Measurements from ENCODE around the gene AGAP1. TPM values are rescaled to one million over a fixed set of nuclear protein-coding genes. Genes with fewer than 3 reads are reported as not detected.

Gene AGAP1
- total RNA-seq, 1 experiment from 2014 or later = 25.8 TPM

DNA sequence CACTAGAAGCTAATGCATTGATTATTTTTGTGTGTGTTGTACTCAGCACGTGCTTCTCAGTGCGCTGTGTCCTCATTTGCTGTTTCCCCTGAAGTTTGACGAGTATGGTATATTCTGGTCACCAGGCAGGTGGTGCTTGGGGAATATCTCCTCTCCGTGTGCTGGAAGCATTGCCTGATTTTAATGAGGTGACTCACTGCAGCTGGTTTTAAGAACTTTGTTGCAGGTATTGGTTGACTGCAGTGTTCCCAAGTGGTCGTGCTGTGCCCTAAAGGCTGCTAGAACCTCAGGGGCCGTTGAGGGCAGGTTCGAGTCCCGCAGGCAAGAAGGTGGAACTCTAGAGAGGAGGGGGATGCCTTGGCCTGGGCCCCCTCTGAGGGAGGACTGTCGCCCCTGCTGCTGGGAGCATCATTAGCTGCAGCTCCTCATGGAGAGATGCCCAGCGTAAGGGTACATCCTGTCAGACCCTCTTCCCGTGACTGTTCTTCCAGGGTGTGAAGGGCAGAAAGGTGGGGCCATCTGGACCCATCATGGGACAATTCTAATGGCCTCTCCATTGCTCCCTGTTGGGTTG is 82.6 kb downstream of the AGAP1 start:
- Histone ChIP-seq H3K23me2 (ENCODE audit: insufficient read length, low read depth, low read length, poor library complexity, severe bottlenecking) (no peaks in the 10 kb centered on the region), H2AFZ (ENCODE audit: low read length) (no peak overlapping the region), H2BK5ac (ENCODE audit: insufficient read length, low read length) (no peak overlapping the region), H3K27ac (ENCODE audit: insufficient read length, low read depth, low read length) (no peak overlapping the region), H3K9me3 (ENCODE audit: control insufficient read depth, low read depth, low read length) (no peaks in the 10 kb centered on the region), H4K20me1 (ENCODE audit: control insufficient read depth, insufficient read depth, insufficient read length) (no peaks in the 10 kb centered on the region), H4K5ac (ENCODE audit: insufficient read length, low read depth, low read length) (no peak overlapping the region), H3T11ph (ENCODE audit: low read length) (no peak overlapping the region), H4K8ac (replicated peaks; ENCODE audit: insufficient read length, low read depth, low read length) (no peak overlapping the region), H2AK5ac (ENCODE audit: insufficient read length, low read length) (no peak overlapping the region), H2BK15ac (ENCODE audit: low read depth, low read length) (no peak overlapping the region), H2BK120ac (ENCODE audit: low read depth, low read length, poor library complexity, severe bottlenecking) (no peak overlapping the region), H3K79me2 (ENCODE audit: insufficient read depth, low read length) (peaks cover 12% of the 10 kb centered on the region; the same call in 1 of the 2 replicates), H3K56ac (ENCODE audit: insufficient read length, low read depth, low read length) (no peak overlapping the region), H2BK20ac (ENCODE audit: low read depth, low read length, poor library complexity, severe bottlenecking) (no peak overlapping the region), H3K23ac (ENCODE audit: insufficient read length, low read depth, low read length) (no peak overlapping the region), H3K4ac (ENCODE audit: low read depth, low read length) (no peak overlapping the region), H3K18ac (ENCODE audit: insufficient read length, low read depth, low read length) (no peak overlapping the region), H4K91ac (ENCODE audit: insufficient read length, low read depth, low read length) (peak overlapping the region; percentile 14), H3K27me3 (ENCODE audit: insufficient read depth, low read length) (no peaks in the 10 kb centered on the region), H3K4me2 (ENCODE audit: insufficient read depth, insufficient read length, low read length) (no peak overlapping the region), H3K9ac (ENCODE audit: extremely low read depth, insufficient read length, low read length) (no peak overlapping the region), H3K14ac (ENCODE audit: insufficient read depth, low read length) (no peak overlapping the region), H3K79me1 (ENCODE audit: insufficient read depth, low read depth, low read length, poor library complexity, severe bottlenecking) (no peaks in the 10 kb centered on the region), H3K4me1 (ENCODE audit: insufficient read depth, low read length) (peaks cover 8% of the 10 kb centered on the region), H2BK12ac (ENCODE audit: insufficient read length, low read depth, low read length) (no peak overlapping the region)
- Mint-ChIP-seq H3K4me1 (peaks cover 71 to 78% of the 10 kb centered on the region in 2 experiments), H3K27me3 (ENCODE audit: low read depth) (no peaks in the 10 kb centered on the region; the same call in 1 of the 2 replicates), H3K27ac (no peak overlapping the region), H3K4me3 (no peak overlapping the region), H3K9me3 (peaks cover 3 to 4% of the 10 kb centered on the region in 2 experiments; a peak in 4 of 5 replicates), H3K36me3 (ENCODE audit: insufficient read depth in 1 of 3, low read depth in 3 of 3) (peaks cover 2 to 6% (median 3%) of the 10 kb centered on the region in 3 experiments; a peak in 6 of 7 replicates)
- DNase-seq = no peak
- TF ChIP-seq CTCF (conservative IDR thresholded peaks at IDR 0.05) = no peak
- no CpG with 5 or more reads among the region's 11 CpGs for whole genome bisulfite sequencing (ENCODE audit: extremely low coverage, insufficient read length, low lambda C conversion rate)

All from H9 (cell line).